Stomach (tissue), 4 donors: ENCODE results near the gene WHRN.

Source experiments
- POLR2A ChIP-seq, 4 donors: fragments of 450-650 bp; IDR thresholded peaks; one replicate each; pipeline ENCODE4 v1.6.1; 2016; ENCODE audit warnings: antibody characterized with exemption in 4 of 4, control low read depth in 2 of 4, mild to moderate bottlenecking in 1 of 4, moderate library complexity in 1 of 4
- POLR2AphosphoS5 ChIP-seq, 3 donors: sonication (generic); formaldehyde crosslinking; IDR thresholded peaks; one replicate each; pipeline ENCODE4 v1.6.1; 2016; ENCODE audit warnings: antibody characterized with exemption in 3 of 3
- TF ChIP-seq, protein P1 (sequence below), 7 experiments: fragments of 450-650 bp in 4 of 7; fragments of 200-600 bp in 3 of 7; sonication (generic) in 3 of 7; IDR thresholded peaks; one replicate each; pipeline ENCODE4 v1.5.1; 2016 to 2019; ENCODE audit warnings: antibody characterized with exemption in 7 of 7, control low read depth in 2 of 7, mild to moderate bottlenecking in 1 of 7

DNA sequence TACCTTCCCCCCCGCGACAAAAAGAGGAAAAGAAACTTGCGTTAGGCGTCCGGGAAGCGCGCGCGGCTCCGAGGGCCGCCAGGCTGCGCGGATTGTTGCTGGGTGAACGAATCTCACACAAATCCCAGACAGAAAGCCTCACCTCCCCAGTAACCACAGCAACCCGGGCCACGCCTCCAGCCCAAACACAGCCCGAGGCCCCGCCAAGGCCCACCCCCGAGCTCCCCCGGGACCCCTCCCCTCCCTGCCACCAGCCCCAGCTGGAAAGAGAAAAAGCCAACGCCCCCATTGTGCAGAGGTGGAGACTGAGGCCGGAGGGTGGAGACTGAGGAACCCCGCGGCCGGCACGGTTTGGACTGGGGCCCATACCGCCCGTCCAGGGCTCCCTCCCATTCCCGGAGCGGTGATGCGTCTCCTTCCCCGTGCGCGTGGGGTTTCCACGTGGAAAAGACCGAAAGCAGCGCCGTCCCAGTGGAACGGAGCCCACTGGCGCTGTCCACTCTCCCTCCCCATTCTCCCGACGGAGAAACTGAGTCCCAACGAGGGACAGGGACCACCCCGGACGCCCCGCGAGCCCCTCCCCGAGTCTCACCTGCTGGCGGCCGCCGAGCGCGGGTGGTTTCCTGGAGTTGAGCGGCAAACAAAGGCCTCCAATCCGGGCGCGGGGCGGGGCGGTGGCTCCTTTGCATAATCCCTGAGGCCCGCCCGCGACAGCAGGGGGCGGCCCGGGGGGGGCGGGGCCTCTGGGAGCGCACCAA lies 107.2 kb downstream of the WHRN start:
- TF ChIP-seq POLR2AphosphoS5 (IDR thresholded peaks at IDR 0.05) (peak; percentile 18 to 94 (median 91)), POLR2A (IDR thresholded peaks at IDR 0.05) (peak in 2 of 4 donors; percentile 61 to 73)
- TF ChIP-seq, protein P1, sequence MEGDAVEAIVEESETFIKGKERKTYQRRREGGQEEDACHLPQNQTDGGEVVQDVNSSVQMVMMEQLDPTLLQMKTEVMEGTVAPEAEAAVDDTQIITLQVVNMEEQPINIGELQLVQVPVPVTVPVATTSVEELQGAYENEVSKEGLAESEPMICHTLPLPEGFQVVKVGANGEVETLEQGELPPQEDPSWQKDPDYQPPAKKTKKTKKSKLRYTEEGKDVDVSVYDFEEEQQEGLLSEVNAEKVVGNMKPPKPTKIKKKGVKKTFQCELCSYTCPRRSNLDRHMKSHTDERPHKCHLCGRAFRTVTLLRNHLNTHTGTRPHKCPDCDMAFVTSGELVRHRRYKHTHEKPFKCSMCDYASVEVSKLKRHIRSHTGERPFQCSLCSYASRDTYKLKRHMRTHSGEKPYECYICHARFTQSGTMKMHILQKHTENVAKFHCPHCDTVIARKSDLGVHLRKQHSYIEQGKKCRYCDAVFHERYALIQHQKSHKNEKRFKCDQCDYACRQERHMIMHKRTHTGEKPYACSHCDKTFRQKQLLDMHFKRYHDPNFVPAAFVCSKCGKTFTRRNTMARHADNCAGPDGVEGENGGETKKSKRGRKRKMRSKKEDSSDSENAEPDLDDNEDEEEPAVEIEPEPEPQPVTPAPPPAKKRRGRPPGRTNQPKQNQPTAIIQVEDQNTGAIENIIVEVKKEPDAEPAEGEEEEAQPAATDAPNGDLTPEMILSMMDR (IDR thresholded peaks at IDR 0.05) = peak in 1 of 7 experiments; percentile 11
